ENCODE data around the gene RNGTT. TPM values are rescaled to one million over a fixed set of nuclear protein-coding genes. Genes with fewer than 3 reads are reported as not detected.
A peak's percentile ranks its signal among the peaks of the same experiment; 100 is the strongest.

RNGTT gene
- total and polyA plus RNA-seq, 8 donors: 1.8 to 31.6 (median 5.8) TPM

- DNase-seq: peak in 1 of 2 donors; percentile 14
- intact Hi-C loops (cut with DNase I; ENCODE audit: low total_unique reads): no loop called here
- Histone ChIP-seq H3K27me3 (no peaks in the 10 kb centered on the region), H3K27ac (peak overlapping the region in 1 of 5 donors; percentile 8), H3K36me3 (no peaks in the 10 kb centered on the region), H3K4me3 (no peak overlapping the region), H3K9me3 (no peaks in the 10 kb centered on the region), H3K4me1 (peaks cover 0 to 3% (median 0%) of the 10 kb centered on the region in 4 donors)
- TF ChIP-seq EP300 (IDR thresholded peaks at IDR 0.05) (no peak), POLR2A (IDR thresholded peaks at IDR 0.05) (no peak), POLR2AphosphoS5 (IDR thresholded peaks at IDR 0.05) (no peak)
- TF ChIP-seq, protein P1, sequence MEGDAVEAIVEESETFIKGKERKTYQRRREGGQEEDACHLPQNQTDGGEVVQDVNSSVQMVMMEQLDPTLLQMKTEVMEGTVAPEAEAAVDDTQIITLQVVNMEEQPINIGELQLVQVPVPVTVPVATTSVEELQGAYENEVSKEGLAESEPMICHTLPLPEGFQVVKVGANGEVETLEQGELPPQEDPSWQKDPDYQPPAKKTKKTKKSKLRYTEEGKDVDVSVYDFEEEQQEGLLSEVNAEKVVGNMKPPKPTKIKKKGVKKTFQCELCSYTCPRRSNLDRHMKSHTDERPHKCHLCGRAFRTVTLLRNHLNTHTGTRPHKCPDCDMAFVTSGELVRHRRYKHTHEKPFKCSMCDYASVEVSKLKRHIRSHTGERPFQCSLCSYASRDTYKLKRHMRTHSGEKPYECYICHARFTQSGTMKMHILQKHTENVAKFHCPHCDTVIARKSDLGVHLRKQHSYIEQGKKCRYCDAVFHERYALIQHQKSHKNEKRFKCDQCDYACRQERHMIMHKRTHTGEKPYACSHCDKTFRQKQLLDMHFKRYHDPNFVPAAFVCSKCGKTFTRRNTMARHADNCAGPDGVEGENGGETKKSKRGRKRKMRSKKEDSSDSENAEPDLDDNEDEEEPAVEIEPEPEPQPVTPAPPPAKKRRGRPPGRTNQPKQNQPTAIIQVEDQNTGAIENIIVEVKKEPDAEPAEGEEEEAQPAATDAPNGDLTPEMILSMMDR (IDR thresholded peaks at IDR 0.05): no peak
- 29 to 55% (median 45%) methylated on average over 10 of the region's 10 CpGs for WGBS, 5 donors
Measured at GRCh38 chr6:88561034-88561953, 402.1 kb downstream of the RNGTT start.

Small RNA genes lying within 50 kb of the gene (small RNA-seq; reads per million reads assigned to genes)
- gene AL079342.1 (0 reads per million in 4 donors), gene RF00045 (0 reads per million in 4 donors)

Other genes with a start within 250 kb of the RNGTT start
- gene PNRC1, start 117.1 kb upstream of the RNGTT start, total RNA-seq: 100 to 1,000 TPM; 125 to 265 (median 158) TPM
- 10 to 100 TPM; 38.5 to 76.7 (median 49.2) TPM for gene PNRC1, start 117.1 kb upstream of the RNGTT start, polyA plus RNA-seq
- gene SRSF12, start 154.5 kb upstream of the RNGTT start, total RNA-seq: 1 to 10 TPM in 1 of 5 donors, not detected in 4; 6.8 TPM
- under 1 TPM in 2 of 3 donors, not detected in 1; 0.38 to 0.44 TPM for gene SRSF12, start 154.5 kb upstream of the RNGTT start, polyA plus RNA-seq
- gene PM20D2, start 182.4 kb upstream of the RNGTT start, total RNA-seq: 10 to 100 TPM in 3 of 5 donors, 1 to 10 TPM in 2; 1.2 to 22.4 (median 11.6) TPM
- 1 to 10 TPM; 4.6 to 6.5 (median 4.7) TPM for gene PM20D2, start 182.4 kb upstream of the RNGTT start, polyA plus RNA-seq